SK-N-MC (cell line): ENCODE data around the gene GLI3.

Experiments
- DNase-seq: peaks from one replicate; pipeline ENCODE4 v3.0.0-alpha.2; 2011; ENCODE audit warnings: low read depth, low spot score
- H3K27ac ChIP-seq: fragments of 200-600 bp; sonication (generic); 2 replicates; pipeline ENCODE4 v1.5.1; 2016; ENCODE audit warnings: mixed run types
- H3K36me3 ChIP-seq: fragments of 200-600 bp; sonication (generic); 2 replicates; pipeline ENCODE4 v1.6.1; 2017; ENCODE audit warnings: antibody characterized with exemption, low read length, mixed read lengths; ENCODE audit not compliant: insufficient read depth
- H3K4me3 ChIP-seq: fragments of 200-600 bp; sonication (generic); 2 replicates; pipeline ENCODE4 v1.5.1; 2016
- H3K9ac ChIP-seq: fragments of 200-600 bp; sonication (generic); 2 replicates; pipeline ENCODE4 v1.8.0; 2017; ENCODE audit warnings: mixed run types, mixed read lengths; ENCODE audit not compliant: insufficient read length
- H3K9me3 ChIP-seq: fragments of 200-600 bp; sonication (generic); 2 replicates; pipeline ENCODE4 v1.6.1; 2017; ENCODE audit warnings: low read depth, mild to moderate bottlenecking, antibody characterized with exemption, low read length, moderate library complexity, mixed read lengths
- EZH2 ChIP-seq: fragments of 200-600 bp; sonication (generic); IDR thresholded peaks from one replicate; pipeline ENCODE4 v1.6.1; 2017; ENCODE audit warnings: antibody characterized with exemption
- FOXP2 ChIP-seq: optimal IDR thresholded peaks from 2 replicates; pipeline ENCODE3; 2011; ENCODE audit warnings: mild to moderate bottlenecking, moderate library complexity; ENCODE audit not compliant: insufficient read depth; ENCODE audit errors: extremely low read length, control extremely low read depth
- POLR2AphosphoS5 ChIP-seq: IDR thresholded peaks from 2 replicates; pipeline ENCODE4 v1.6.1; 2012; ENCODE audit warnings: mild to moderate bottlenecking, low read depth, low read length, borderline replicate concordance

The GLI3 gene

GRCh38 chr7:42143711-42144600, 93.1 kb downstream of the GLI3 start:
- no peak for TF ChIP-seq POLR2AphosphoS5
- TF ChIP-seq FOXP2, result no peak
- TF ChIP-seq EZH2, result no peak
- DNase-seq, result no peak
- Histone ChIP-seq H3K9me3 (no peaks in the 10 kb centered on the region), H3K27ac (peak overlapping the region; percentile 80; the same call in 1 of the 2 replicates), H3K36me3 (no peaks in the 10 kb centered on the region), H3K9ac (peak overlapping the region; percentile 20), H3K4me3 (peak overlapping the region; percentile 73)

- no peak for TF ChIP-seq FOXP2
- no peak for TF ChIP-seq EZH2
- no peak for TF ChIP-seq POLR2AphosphoS5
These were observed 94.9 kb downstream of the GLI3 start for GRCh38 chr7:42142089-42142488.

GRCh38 chr7:42139751-42140150, 97.3 kb downstream of the GLI3 start:
- TF ChIP-seq POLR2AphosphoS5 (no peak), EZH2 (no peak), FOXP2 (no peak)
- H3K9ac ChIP-seq, result no peak overlapping the region

More at GRCh38 chr7:42142089-42142488, 94.9 kb downstream of the GLI3 start:
- Histone ChIP-seq H3K27ac (no peak overlapping the region), H3K9ac (no peak overlapping the region), H3K4me3 (no peak overlapping the region), H3K9me3 (no peaks in the 10 kb centered on the region), H3K36me3 (no peaks in the 10 kb centered on the region)
- no peak for DNase-seq

GRCh38 chr7:42138691-42139090, 98.3 kb downstream of the GLI3 start:
- H3K27ac ChIP-seq, result no peak overlapping the region
- no peak overlapping the region for H3K4me3 ChIP-seq
- TF ChIP-seq EZH2 (no peak), POLR2AphosphoS5 (no peak), FOXP2 (no peak)
- no peak for DNase-seq
- no peaks in the 10 kb centered on the region for H3K36me3 ChIP-seq
- H3K9ac ChIP-seq, result no peak overlapping the region
- no peaks in the 10 kb centered on the region for H3K9me3 ChIP-seq

More at GRCh38 chr7:42139751-42140150, 97.3 kb downstream of the GLI3 start:
- DNase-seq, result no peak
- H3K4me3 ChIP-seq, result no peak overlapping the region
- no peaks in the 10 kb centered on the region for H3K9me3 ChIP-seq
- H3K27ac ChIP-seq, result no peak overlapping the region
- H3K36me3 ChIP-seq, result no peaks in the 10 kb centered on the region

- Histone ChIP-seq H3K9me3 (no peaks in the 10 kb centered on the region), H3K27ac (no peak overlapping the region), H3K36me3 (no peaks in the 10 kb centered on the region), H3K9ac (no peak overlapping the region), H3K4me3 (no peak overlapping the region)
- no peak for DNase-seq
- TF ChIP-seq EZH2, result no peak
- TF ChIP-seq FOXP2, result no peak
- no peak for TF ChIP-seq POLR2AphosphoS5
These were observed 99.1 kb downstream of the GLI3 start for GRCh38 chr7:42137941-42138340.

GRCh38 chr7:42137431-42137830, 99.6 kb downstream of the GLI3 start:
- no peak for TF ChIP-seq EZH2
- Histone ChIP-seq H3K36me3 (no peaks in the 10 kb centered on the region), H3K9ac (no peak overlapping the region), H3K27ac (no peak overlapping the region), H3K4me3 (no peak overlapping the region), H3K9me3 (no peaks in the 10 kb centered on the region)
- no peak for DNase-seq

- H3K9me3 ChIP-seq, result no peaks in the 10 kb centered on the region
- no peak overlapping the region for H3K27ac ChIP-seq
- no peak for DNase-seq
- no peak overlapping the region for H3K4me3 ChIP-seq
- no peaks in the 10 kb centered on the region for H3K36me3 ChIP-seq
- no peak overlapping the region for H3K9ac ChIP-seq
- TF ChIP-seq EZH2 (no peak), FOXP2 (no peak), POLR2AphosphoS5 (no peak)
These were observed 101.3 kb downstream of the GLI3 start for GRCh38 chr7:42135728-42136127.

GRCh38 chr7:42134276-42134876, 102.6 kb downstream of the GLI3 start:
- TF ChIP-seq EZH2, result no peak
- no peak for TF ChIP-seq FOXP2
- TF ChIP-seq POLR2AphosphoS5, result no peak
- H3K9ac ChIP-seq, result no peak overlapping the region
- H3K27ac ChIP-seq, result 0 out of 2 replicates have a peak overlapping the region, but pooled peaks have one; percentile 15

GRCh38 chr7:42133321-42133720, 103.7 kb downstream of the GLI3 start:
- H3K9me3 ChIP-seq, result no peaks in the 10 kb centered on the region
- H3K36me3 ChIP-seq, result no peaks in the 10 kb centered on the region
- H3K27ac ChIP-seq, result no peak overlapping the region
- DNase-seq, result no peak
- H3K4me3 ChIP-seq, result no peak overlapping the region
- TF ChIP-seq POLR2AphosphoS5, result no peak
- H3K9ac ChIP-seq, result no peak overlapping the region

More at GRCh38 chr7:42134276-42134876, 102.6 kb downstream of the GLI3 start:
- no peak for DNase-seq
- Histone ChIP-seq H3K4me3 (peak overlapping the region; percentile 40; the same call in 1 of the 2 replicates), H3K9me3 (no peaks in the 10 kb centered on the region), H3K36me3 (no peaks in the 10 kb centered on the region)
